ENCODE data around the gene NUP214.
"Not testable (repeated sequence)": the region's sequence is repeated elsewhere in the genome, so short reads cannot be mapped to it uniquely, and the experiment has no call there.

The NUP214 gene

DNA sequence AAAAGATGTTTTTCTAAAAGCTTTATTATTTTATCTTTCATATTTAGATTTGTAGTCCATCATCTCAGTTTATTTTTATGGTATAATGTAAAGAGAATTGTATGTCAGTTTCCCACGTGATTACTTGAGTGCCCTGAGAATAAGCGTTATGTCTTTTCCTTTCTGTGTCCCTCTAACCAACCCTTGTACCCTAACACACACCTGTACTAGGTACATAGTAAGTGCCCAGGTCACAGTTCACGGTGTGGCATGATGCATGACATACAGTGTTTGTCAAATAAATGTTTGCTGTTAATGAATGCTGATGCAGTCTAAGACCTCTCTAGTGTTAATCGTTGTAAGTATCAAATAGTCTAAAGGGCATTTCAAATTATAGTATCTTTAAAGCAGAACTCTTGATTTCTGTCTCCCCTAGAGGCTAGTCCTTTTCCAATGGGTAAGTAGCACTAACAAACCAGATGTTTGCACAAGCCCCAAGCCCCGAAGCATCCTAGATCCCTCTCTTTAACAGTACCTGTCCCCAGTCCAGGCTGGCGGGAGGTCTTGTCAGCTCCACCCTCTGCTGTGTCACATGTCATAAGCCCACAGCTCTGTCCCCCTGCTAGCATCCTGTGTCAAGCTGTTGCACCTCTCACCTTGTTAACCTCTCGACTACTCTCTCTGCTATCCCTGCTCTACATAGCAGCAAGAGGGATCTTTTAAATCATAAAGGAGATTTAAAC lies 23.7 kb downstream of the NUP214 start:
- Histone ChIP-seq H3K9me3 (ENCODE audit: control insufficient read depth, insufficient read depth, low read length) (no peaks in the 10 kb centered on the region), H3K27ac (ENCODE audit: low read depth, low read length) (no peak overlapping the region), H3K27me3 (ENCODE audit: control insufficient read depth, low read length) (no peaks in the 10 kb centered on the region), H3F3A (ENCODE audit: control insufficient read depth, insufficient read depth) (no peaks in the 10 kb centered on the region), H3K36me3 (ENCODE audit: control insufficient read depth, low read length) (peaks cover 91% of the 10 kb centered on the region), H3K9me2 (replicated peaks; ENCODE audit: control insufficient read depth, low read length) (no peaks in the 10 kb centered on the region), H3K4me3 (ENCODE audit: low read length) (no peak overlapping the region), H3K79me2 (ENCODE audit: control insufficient read depth, low read length) (peaks cover 2% of the 10 kb centered on the region; the same call in 1 of the 2 replicates), H3K4me1 (ENCODE audit: control insufficient read depth, low read length) (no peaks in the 10 kb centered on the region), H3K4me2 (ENCODE audit: low read length) (no peak overlapping the region), H4K20me1 (ENCODE audit: control insufficient read depth, insufficient read depth, low read depth, low read length) (no peaks in the 10 kb centered on the region)
- no peak for TF ChIP-seq EZH2phosphoT487 (IDR thresholded peaks at IDR 0.05; ENCODE audit: borderline replicate concordance, low read length)
- TF ChIP-seq, protein P1, sequence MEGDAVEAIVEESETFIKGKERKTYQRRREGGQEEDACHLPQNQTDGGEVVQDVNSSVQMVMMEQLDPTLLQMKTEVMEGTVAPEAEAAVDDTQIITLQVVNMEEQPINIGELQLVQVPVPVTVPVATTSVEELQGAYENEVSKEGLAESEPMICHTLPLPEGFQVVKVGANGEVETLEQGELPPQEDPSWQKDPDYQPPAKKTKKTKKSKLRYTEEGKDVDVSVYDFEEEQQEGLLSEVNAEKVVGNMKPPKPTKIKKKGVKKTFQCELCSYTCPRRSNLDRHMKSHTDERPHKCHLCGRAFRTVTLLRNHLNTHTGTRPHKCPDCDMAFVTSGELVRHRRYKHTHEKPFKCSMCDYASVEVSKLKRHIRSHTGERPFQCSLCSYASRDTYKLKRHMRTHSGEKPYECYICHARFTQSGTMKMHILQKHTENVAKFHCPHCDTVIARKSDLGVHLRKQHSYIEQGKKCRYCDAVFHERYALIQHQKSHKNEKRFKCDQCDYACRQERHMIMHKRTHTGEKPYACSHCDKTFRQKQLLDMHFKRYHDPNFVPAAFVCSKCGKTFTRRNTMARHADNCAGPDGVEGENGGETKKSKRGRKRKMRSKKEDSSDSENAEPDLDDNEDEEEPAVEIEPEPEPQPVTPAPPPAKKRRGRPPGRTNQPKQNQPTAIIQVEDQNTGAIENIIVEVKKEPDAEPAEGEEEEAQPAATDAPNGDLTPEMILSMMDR (IDR thresholded peaks at IDR 0.05; ENCODE audit: low read depth, low read length, poor library complexity, severe bottlenecking) = no peak

DNA sequence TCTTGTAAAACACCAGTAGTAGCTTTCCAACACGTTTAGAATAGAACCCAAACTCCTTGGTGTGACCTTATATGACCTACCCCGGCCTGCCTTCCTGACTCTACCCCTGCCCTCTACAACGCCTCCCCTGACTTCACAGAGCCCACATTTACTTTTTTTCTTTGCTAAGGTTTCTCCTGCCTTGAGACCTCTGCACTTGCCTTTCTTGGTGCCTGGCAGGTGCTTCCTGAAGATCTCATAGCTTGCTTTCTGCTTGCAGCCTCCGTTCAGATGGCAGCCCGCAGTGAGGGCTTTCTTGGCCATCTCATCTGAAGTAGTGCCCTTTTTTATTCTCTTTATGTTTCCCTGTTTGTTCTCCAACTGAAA lies 24.3 kb downstream of the NUP214 start:
- Histone ChIP-seq H3K27ac (ENCODE audit: low read depth, low read length) (no peak overlapping the region), H3K27me3 (ENCODE audit: control insufficient read depth, low read length) (no peaks in the 10 kb centered on the region), H3K9me3 (ENCODE audit: control insufficient read depth, insufficient read depth, low read length) (no peaks in the 10 kb centered on the region), H3K4me2 (ENCODE audit: low read length) (no peak overlapping the region), H3K79me2 (ENCODE audit: control insufficient read depth, low read length) (peaks cover 7% of the 10 kb centered on the region), H3K4me1 (ENCODE audit: control insufficient read depth, low read length) (no peaks in the 10 kb centered on the region), H4K20me1 (ENCODE audit: control insufficient read depth, insufficient read depth, low read depth, low read length) (no peaks in the 10 kb centered on the region), H3F3A (ENCODE audit: control insufficient read depth, insufficient read depth) (no peaks in the 10 kb centered on the region), H3K4me3 (ENCODE audit: low read length) (no peak overlapping the region), H3K36me3 (ENCODE audit: control insufficient read depth, low read length) (peaks cover 91% of the 10 kb centered on the region), H3K9me2 (replicated peaks; ENCODE audit: control insufficient read depth, low read length) (no peaks in the 10 kb centered on the region)
- no peak for TF ChIP-seq EZH2phosphoT487 (IDR thresholded peaks at IDR 0.05; ENCODE audit: borderline replicate concordance, low read length)
- TF ChIP-seq, protein P1 (IDR thresholded peaks at IDR 0.05; ENCODE audit: low read depth, low read length, poor library complexity, severe bottlenecking) = no peak

DNA sequence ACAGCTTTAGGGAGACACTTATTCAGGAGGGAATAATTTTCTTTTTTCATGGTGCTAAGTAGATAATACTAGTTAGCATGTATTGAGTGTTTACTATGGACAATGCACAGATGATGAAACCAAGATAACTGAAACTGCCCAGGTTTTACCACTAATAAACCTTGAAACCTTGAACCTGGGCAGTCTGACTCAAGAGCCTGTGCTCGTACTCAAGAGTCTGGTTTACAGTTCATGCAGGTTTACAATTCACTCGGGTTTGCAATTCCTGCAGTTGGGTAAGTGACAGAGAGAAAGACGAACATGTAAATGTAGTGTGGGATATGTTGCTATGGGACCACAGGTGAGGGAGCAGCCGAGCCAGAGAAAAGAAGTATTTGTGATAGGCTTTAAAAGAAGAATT lies 28.2 kb downstream of the NUP214 start:
- H3K4me1 ChIP-seq (ENCODE audit: control insufficient read depth, low read length) = no peaks in the 10 kb centered on the region
- no peak for TF ChIP-seq EZH2phosphoT487 (IDR thresholded peaks at IDR 0.05; ENCODE audit: borderline replicate concordance, low read length)
- TF ChIP-seq, protein P1 (IDR thresholded peaks at IDR 0.05; ENCODE audit: low read depth, low read length, poor library complexity, severe bottlenecking) = no peak
- H3K4me3 ChIP-seq (ENCODE audit: low read length) = no peak overlapping the region
- H3K27ac ChIP-seq (ENCODE audit: low read depth, low read length) = no peak overlapping the region
- H3K9me3 ChIP-seq (ENCODE audit: control insufficient read depth, insufficient read depth, low read length) = no peaks in the 10 kb centered on the region
- peaks cover 24% of the 10 kb centered on the region for H3K79me2 ChIP-seq (ENCODE audit: control insufficient read depth, low read length)
- no peaks in the 10 kb centered on the region for H3F3A ChIP-seq (ENCODE audit: control insufficient read depth, insufficient read depth)
- H4K20me1 ChIP-seq (ENCODE audit: control insufficient read depth, insufficient read depth, low read depth, low read length) = no peaks in the 10 kb centered on the region
- no peaks in the 10 kb centered on the region for H3K27me3 ChIP-seq (ENCODE audit: control insufficient read depth, low read length)
- H3K4me2 ChIP-seq (ENCODE audit: low read length) = no peak overlapping the region
- peaks cover 73% of the 10 kb centered on the region for H3K36me3 ChIP-seq (ENCODE audit: control insufficient read depth, low read length)
- no peaks in the 10 kb centered on the region for H3K9me2 ChIP-seq (replicated peaks; ENCODE audit: control insufficient read depth, low read length)

DNA sequence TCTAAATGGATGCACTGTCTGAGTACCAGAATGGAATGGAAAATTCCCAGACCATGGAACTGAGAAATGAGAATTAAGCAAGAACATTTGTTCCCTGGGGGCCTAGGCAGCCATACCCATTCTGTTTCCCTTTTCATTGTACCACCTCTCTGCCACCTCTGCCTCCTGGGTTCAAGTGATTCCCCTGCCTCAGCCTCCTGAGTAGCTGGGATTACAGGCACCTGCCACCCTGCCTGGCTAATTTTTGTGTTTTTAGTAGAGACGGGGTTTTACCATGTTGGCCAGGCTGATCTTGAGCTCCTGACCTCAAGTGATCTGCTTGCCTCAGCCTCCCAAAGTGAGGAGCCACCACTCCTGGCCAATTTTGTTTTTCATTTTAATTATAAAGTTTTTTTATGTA lies 33.3 kb downstream of the NUP214 start:
- H3K9me2 ChIP-seq (replicated peaks; ENCODE audit: control insufficient read depth, low read length); H3K9me3 ChIP-seq (ENCODE audit: control insufficient read depth, insufficient read depth, low read length); H3K4me3 ChIP-seq (ENCODE audit: low read length); H3K27ac ChIP-seq (ENCODE audit: low read depth, low read length); H3F3A ChIP-seq (ENCODE audit: control insufficient read depth, insufficient read depth); H3K4me1 ChIP-seq (ENCODE audit: control insufficient read depth, low read length); H4K20me1 ChIP-seq (ENCODE audit: control insufficient read depth, insufficient read depth, low read depth, low read length); H3K4me2 ChIP-seq (ENCODE audit: low read length); H3K27me3 ChIP-seq (ENCODE audit: control insufficient read depth, low read length): not testable (repeated sequence)
- Histone ChIP-seq H3K36me3 (ENCODE audit: control insufficient read depth, low read length) (peaks cover 67% of the 10 kb centered on the region), H3K79me2 (ENCODE audit: control insufficient read depth, low read length) (peaks cover 24% of the 10 kb centered on the region)
